HG03457 (cell line): ENCODE measurements around the gene TNNT2.

ENCODE experiments used
- ATAC-seq: cut with Tn5 transposase; IDR thresholded peaks from one replicate; pipeline ENCODE4 v1.9.1; 2021; ENCODE audit warnings: moderate number of reproducible peaks; ENCODE audit not compliant: unreplicated experiment

The TNNT2 gene

GRCh38 chr1:201377611-201378092 lies at the start of gene TNNT2:
TNNT2 (minus strand) TSS chr1:201377680; CDS start chr1:201373254, 4,426 bp downstream.
- ATAC-seq, result no peak

GRCh38 chr1:201426479-201427310 lies 49.2 kb upstream of the TNNT2 start:
- no peak for ATAC-seq

- no peak for ATAC-seq
Observed at GRCh38 chr1:201424146-201424545, 46.7 kb upstream of the TNNT2 start.

- ATAC-seq, result no peak
Observed at GRCh38 chr1:201423655-201424054, 46.2 kb upstream of the TNNT2 start.

- no peak for ATAC-seq
Observed at GRCh38 chr1:201422436-201423030, 45.1 kb upstream of the TNNT2 start.

GRCh38 chr1:201422026-201422425 lies 44.5 kb upstream of the TNNT2 start:
- no peak for ATAC-seq

- ATAC-seq, result no peak
Observed at GRCh38 chr1:201421041-201421440, 43.6 kb upstream of the TNNT2 start.

- no peak for ATAC-seq
Observed at GRCh38 chr1:201420608-201421002, 43.1 kb upstream of the TNNT2 start.

GRCh38 chr1:201419746-201420607 lies 42.5 kb upstream of the TNNT2 start:
- ATAC-seq, result no peak

- ATAC-seq, result no peak
Observed at GRCh38 chr1:201419256-201419655, 41.8 kb upstream of the TNNT2 start.

- no peak for ATAC-seq
Observed at GRCh38 chr1:201418461-201418860, 41.0 kb upstream of the TNNT2 start.

GRCh38 chr1:201414051-201414738 lies 36.7 kb upstream of the TNNT2 start:
- ATAC-seq, result no peak

- no peak for ATAC-seq
Observed at GRCh38 chr1:201411292-201411691, 33.8 kb upstream of the TNNT2 start.

GRCh38 chr1:201409440-201409839 lies 32.0 kb upstream of the TNNT2 start:
- ATAC-seq, result no peak

GRCh38 chr1:201408834-201409200 lies 31.3 kb upstream of the TNNT2 start:
- ATAC-seq, result no peak

- no peak for ATAC-seq
Observed at GRCh38 chr1:201408176-201408833, 30.8 kb upstream of the TNNT2 start.

GRCh38 chr1:201406831-201407406 lies 29.4 kb upstream of the TNNT2 start:
- no peak for ATAC-seq

- ATAC-seq, result no peak
Observed at GRCh38 chr1:201405484-201405831, 28.0 kb upstream of the TNNT2 start.

GRCh38 chr1:201404722-201405483 lies 27.4 kb upstream of the TNNT2 start:
- no peak for ATAC-seq
